ENCODE data around the gene PALLD.
"Not testable (repeated sequence)": the region's sequence is repeated elsewhere in the genome, so short reads cannot be mapped to it uniquely, and the experiment has no call there.

The PALLD gene

DNA sequence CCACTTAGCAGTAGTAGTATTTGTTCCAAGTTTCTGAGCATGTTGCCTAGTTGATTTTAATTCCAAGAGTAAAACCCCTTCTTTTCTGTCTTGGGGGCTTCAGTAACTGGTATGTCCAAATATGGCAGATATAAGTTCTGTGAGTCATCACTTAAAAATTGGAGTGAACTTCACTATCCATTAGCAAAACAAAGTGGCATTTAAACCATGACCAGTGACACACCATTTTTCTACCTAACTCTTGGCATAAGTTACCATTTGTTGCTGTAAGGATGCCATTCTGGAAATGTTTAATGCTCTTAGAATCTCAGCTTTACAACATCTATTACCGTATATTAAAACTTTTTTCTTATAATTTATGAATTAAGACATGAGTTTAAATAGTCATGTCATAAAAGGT lies 411.2 kb downstream of the PALLD start:
- no peak for DNase-seq (ENCODE audit: low spot score)

GRCh38 chr4:168908851-168909273 lies 412.0 kb downstream of the PALLD start:
- no peak for DNase-seq (ENCODE audit: low spot score)

- no peak for DNase-seq (ENCODE audit: low spot score)
Measured at GRCh38 chr4:168914095-168914494, 417.2 kb downstream of the PALLD start.

- peak; percentile 29 for DNase-seq (ENCODE audit: low spot score)
Measured at GRCh38 chr4:168917138-168917779, 420.4 kb downstream of the PALLD start.

DNA sequence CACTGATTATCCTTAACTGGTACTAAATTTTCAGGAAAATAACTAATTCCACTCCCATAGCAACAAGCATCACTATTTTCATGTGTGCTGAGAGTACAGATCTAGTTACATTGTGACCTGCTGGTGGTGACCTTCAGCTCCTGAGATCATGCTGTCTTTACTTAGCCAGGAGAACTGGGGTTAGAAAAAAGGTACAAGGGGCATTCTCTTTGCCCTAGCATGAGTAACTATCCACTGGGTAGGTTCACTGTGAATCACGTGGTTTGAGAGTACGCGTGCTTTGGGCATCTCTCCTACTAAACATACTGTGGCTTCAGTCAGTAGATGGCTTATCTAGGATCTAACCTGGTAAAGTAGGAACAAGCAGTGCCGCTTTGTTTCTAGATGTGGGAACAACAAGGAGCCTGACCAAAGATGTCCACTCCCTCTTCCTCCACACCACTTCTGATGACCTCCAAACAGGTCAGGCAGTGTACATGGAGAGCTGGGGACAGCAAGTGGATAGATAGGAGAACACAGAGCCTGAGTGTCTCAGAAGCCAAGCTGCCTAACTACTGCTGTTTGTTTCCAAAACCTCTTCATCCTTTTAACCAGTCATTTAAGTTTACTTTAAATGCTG lies 423.0 kb downstream of the PALLD start:
- DNase-seq (ENCODE audit: low spot score): no peak

DNA sequence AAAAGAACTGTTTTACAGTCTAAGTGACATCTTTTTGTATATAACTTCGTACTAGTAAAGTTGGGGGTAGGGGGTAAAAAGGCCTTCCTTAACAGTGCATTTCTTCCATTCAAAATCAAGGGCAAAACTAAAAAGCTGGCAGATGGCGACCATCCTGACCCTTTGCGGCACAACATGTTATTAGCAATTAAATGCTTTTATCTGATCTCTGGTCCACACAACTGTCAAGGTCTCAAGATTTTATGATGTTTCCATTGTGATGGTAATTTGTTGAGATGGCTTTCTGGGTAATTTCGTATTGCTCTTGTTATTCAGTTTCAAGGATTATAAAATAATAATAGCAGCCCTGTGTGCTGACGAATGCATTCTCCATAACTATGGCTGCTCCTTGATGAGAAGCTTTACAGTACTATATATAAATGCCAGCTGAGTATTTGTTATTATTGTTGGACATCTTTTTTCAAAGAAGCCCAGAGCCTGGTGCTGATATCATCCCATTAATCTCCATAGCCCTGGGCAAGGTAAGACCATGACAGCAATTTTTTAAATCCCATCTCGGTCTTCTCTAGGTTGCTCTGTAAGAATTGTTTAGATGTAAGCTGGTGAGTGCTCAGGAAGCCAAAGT lies 423.7 kb downstream of the PALLD start:
- no peak for DNase-seq (ENCODE audit: low spot score)

DNA sequence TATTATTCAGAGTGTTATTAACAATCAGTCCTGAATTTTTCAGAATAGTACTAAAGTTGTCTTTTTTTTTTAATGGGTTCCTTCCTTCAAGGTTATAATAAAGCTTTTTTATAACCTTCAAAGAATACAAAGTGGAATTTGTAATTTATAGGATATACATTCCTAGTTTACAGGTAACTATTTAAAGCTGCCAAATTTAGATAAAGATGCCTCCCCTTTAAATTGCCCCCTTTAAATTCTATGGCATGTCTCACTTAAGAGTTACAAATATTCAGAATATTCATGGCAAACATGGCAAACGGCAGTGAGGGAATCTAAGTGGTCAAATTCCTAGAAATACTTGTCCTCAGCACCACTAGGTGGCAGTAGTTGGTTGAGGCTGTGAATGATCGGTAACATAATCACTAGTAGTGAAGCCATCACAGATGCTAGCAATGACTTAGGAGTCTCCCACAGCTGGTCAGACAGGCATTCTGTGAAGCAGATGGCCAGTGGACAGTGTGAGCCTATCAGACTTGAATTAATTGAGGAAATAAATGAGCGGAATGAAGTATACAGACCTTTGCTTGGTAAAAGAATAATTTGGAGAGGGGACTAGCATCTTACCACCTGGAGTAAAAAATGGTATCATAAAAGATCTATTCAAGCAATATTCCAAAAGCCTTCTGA lies 426.8 kb downstream of the PALLD start:
- peak; percentile 73 for DNase-seq (ENCODE audit: low spot score)

- DNase-seq (ENCODE audit: low spot score): no peak
Measured at GRCh38 chr4:168924667-168925066, 427.8 kb downstream of the PALLD start.

DNA sequence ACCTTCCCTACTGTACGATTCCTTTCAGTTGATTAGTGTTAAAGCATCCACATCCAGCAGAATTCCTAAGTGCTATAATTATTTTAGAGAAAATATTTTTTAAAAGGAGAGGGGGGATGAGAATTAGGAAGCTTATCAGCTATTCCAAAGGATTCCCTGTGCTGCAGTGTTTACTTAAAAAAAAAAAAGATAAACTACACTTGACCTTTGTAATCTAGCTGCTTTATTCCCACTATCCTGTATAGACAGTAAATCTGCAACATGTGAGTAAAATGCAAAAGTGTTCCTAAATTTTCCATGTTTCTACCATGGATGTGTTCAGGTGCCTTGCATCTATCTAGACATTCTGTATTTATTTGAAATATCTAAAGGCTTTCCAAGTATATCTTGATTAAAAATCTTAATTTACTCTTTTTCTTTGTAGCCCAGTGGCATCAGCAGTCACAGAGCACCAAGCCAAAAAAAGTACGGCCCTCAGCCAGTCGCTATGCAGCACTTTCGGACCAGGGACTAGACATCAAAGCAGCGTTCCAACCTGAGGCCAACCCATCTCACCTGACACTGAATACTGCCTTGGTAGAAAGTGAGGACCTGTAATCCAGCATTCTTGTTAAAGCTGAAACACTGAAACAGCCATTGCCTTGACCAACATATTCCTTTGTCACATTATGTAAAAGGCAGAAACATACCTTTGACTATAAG lies 429.1 kb downstream of the PALLD start:
- no peak for DNase-seq (ENCODE audit: low spot score)

GRCh38 chr4:168928346-168928745 lies 431.5 kb downstream of the PALLD start:
- no peak for DNase-seq (ENCODE audit: low spot score)

GRCh38 chr4:168928875-168929274 lies 432.0 kb downstream of the PALLD start:
- DNase-seq (ENCODE audit: low spot score): no peak

DNA sequence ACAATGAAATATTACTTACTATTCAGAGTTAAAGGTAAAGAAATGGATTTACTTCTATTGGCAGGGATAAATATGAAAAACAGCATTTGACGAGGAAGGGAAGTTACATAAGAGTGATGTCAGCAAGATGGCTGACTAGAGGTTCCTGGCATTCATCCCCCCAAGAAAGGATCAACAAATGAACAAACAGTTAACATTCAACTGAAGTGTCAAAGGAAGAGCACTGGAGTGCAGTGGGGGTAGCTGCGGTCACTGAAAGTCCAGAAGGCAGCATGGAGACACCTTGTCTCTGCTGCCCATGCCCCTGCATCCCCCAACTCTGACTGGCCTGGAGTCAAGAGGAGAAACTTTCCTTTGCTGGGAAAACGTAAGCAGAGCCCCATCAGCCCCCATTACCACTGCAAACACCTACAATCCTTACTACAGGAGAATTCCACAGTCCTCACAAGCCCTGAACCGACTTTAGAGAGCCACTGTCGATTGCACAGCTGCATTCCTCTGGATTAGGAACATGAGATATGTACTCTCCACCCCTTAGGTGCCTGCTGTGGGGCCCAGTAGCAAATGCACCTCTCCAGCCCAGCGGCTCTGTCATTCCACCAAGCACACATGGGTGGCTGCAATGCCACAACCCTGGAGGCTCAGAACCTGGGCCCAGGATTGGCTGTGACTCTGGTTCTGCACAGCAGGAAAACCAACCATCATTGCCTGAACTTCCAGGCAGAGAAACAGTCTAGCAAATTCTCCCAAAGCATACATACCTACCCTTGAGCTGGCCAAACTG lies 433.8 kb downstream of the PALLD start:
- no peak for DNase-seq (ENCODE audit: low spot score)

- DNase-seq (ENCODE audit: low spot score): no peak
Measured at GRCh38 chr4:168931215-168931650, 434.4 kb downstream of the PALLD start.

DNA sequence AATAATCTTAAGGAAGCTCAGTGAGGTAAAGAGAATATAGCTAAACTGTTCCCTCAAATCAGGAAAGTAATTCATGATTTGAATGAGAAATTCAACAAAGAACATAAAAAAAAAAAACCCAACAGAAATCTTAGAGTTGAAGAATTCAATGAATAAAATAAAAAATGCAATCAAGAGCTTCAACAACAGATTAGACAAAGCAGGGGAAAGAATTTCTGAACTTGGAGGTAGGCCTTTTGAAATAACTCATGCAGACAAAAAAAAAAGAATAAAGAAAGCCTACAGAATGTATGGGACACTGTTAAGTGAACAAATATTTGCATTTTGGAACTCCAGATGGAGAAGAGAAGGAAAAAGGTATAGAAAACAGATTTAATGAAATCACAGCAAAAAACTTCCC lies 435.3 kb downstream of the PALLD start:
- DNase-seq (ENCODE audit: low spot score): no peak

GRCh38 chr4:168933423-168933822 lies 436.6 kb downstream of the PALLD start:
- no peak for DNase-seq (ENCODE audit: low spot score)

GRCh38 chr4:168937473-168937872 lies 440.6 kb downstream of the PALLD start:
- DNase-seq (ENCODE audit: low spot score): not testable (repeated sequence)

DNA sequence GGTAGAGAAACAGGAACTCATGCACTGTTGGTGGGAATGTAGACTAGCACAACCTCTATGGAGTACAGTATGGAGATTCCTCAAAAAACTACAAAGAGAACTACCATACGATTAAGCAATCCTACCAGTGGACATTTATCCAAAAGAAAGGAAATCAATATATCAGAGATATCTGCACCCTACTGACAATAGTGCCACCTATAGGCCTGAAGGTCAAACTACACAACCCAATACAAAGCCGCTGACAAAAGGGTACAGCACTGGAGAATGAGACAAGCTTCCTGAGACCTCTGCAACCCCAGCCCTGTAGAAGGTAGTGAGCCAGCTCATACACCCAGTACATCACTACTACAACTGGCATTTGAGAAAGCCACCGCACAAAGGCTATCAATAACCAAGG lies 446.1 kb downstream of the PALLD start:
- peak; percentile 33 for DNase-seq (ENCODE audit: low spot score)

- no peak for DNase-seq (ENCODE audit: low spot score)
Measured at GRCh38 chr4:168945291-168945690, 448.4 kb downstream of the PALLD start.

- DNase-seq (ENCODE audit: low spot score): not testable (repeated sequence)
Measured at GRCh38 chr4:168952821-168953246, 456.0 kb downstream of the PALLD start.

- no peak for DNase-seq (ENCODE audit: low spot score)
Measured at GRCh38 chr4:168955674-168956073, 458.8 kb downstream of the PALLD start.

- no peak for DNase-seq (ENCODE audit: low spot score)
Measured at GRCh38 chr4:168960716-168961115, 463.9 kb downstream of the PALLD start.
